A204.1 (cell line): ENCODE results near the gene B3GALT6.
"Not testable (repeated sequence)": the region's sequence is repeated elsewhere in the genome, so short reads cannot be mapped to it uniquely, and the experiment has no call there.

ENCODE experiments used
- FAIRE-seq: peaks from 2 replicates; lab custom pipeline; 2012; peaks lifted over from hg19 to GRCh38; lab: Jason Lieb, UNC

The B3GALT6 gene

GRCh38 chr1:1232208-1232795, at the start of gene B3GALT6:
B3GALT6 (plus strand) TSS chr1:1232237; CDS start chr1:1232279, 42 bp downstream.
- no peak for FAIRE-seq

GRCh38 chr1:1182491-1183220, 49.4 kb upstream of the B3GALT6 start:
- FAIRE-seq, result no peak

- FAIRE-seq, result no peak
These were observed 48.8 kb upstream of the B3GALT6 start for GRCh38 chr1:1183221-1183747.

- no peak for FAIRE-seq
These were observed 47.9 kb upstream of the B3GALT6 start for GRCh38 chr1:1183833-1184775.

- FAIRE-seq, result no peak
These were observed 46.8 kb upstream of the B3GALT6 start for GRCh38 chr1:1185101-1185765.

- FAIRE-seq, result no peak
These were observed 44.1 kb upstream of the B3GALT6 start for GRCh38 chr1:1187938-1188337.

GRCh38 chr1:1189111-1189510, 42.9 kb upstream of the B3GALT6 start:
- no peak for FAIRE-seq

GRCh38 chr1:1191734-1192133, 40.3 kb upstream of the B3GALT6 start:
- no peak for FAIRE-seq

- FAIRE-seq, result no peak
These were observed 37.3 kb upstream of the B3GALT6 start for GRCh38 chr1:1194723-1195122.

GRCh38 chr1:1195726-1196125, 36.3 kb upstream of the B3GALT6 start:
- FAIRE-seq, result not testable (repeated sequence)

GRCh38 chr1:1196431-1197187, 35.4 kb upstream of the B3GALT6 start:
- no peak for FAIRE-seq

- FAIRE-seq, result no peak
These were observed 34.9 kb upstream of the B3GALT6 start for GRCh38 chr1:1197188-1197500.

GRCh38 chr1:1197551-1198422, 34.2 kb upstream of the B3GALT6 start:
- no peak for FAIRE-seq

GRCh38 chr1:1198423-1199140, 33.5 kb upstream of the B3GALT6 start:
- no peak for FAIRE-seq

GRCh38 chr1:1199141-1199960, 32.7 kb upstream of the B3GALT6 start:
- no peak for FAIRE-seq

- no peak for FAIRE-seq
These were observed 31.8 kb upstream of the B3GALT6 start for GRCh38 chr1:1199961-1200875.

- FAIRE-seq, result no peak
These were observed 30.9 kb upstream of the B3GALT6 start for GRCh38 chr1:1200876-1201810.
